NOMO-1 (cell line): ENCODE results near the gene ZDHHC24.

Experiments
- DNase-seq, 2 experiments: peaks; one replicate each; lab custom pipeline; 2025; ENCODE audit not compliant: unreplicated experiment in 2 of 2; lab: John Stamatoyannopoulos, UW

ZDHHC24 gene

DNA sequence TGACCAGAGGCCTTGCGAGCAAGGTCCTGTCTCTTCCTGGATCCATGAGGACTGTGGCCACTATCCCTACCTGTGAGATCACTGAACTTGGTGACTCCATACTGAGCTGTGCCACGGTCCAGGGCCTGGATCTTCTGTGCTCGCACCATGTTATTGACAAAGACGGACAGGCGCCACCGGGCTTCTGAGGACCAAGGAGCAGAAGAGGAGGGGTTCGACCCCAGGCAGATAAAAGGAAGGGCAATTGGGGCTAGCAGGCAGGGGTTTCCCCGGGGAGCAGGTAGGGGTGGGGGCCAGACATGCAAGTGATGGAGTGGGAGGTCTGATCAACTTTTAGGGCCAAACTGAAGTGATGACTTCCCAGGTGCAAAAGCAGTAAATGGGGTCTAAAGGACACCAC is 20.4 kb upstream of the ZDHHC24 start:
- DNase-seq = no peak

DNA sequence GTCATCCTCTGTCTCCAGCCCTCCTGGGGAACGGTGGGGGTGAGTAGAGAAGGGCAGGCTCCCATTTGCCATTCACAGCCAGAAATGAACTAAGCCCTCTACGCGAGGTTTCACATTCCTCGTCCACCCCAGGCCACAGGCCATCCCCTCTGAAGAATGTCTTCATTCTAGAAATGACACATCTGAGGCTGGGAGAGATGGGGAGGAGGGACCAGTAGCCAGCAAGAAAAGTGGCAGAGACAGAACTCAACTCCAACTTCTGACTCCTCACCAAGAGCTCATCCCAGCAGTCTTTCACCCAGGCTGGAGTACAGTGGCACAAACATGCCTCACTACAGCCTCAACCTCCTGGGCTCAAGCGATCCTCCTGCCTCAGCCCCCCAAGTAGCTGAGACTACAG is 19.1 kb upstream of the ZDHHC24 start:
- DNase-seq = no peak

DNA sequence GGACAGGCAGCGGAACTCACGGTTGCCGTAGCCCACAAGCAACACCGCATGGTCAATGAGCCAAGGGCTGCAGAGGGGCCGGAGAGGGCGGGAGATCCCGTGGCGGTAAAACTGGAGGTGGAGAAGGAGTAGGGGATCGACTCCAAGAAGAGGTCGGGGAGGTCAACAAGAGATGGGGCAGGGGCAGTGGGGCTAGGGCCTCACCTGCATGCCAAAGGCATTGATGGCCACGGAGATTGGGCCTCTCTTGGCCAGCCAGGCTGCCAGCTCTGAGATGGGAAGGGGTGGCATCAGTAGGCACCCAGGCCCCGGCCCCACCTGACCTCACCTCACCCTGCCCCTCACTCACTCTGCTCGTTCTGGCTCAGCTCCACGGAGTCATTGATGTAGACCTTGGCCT is 18.7 kb upstream of the ZDHHC24 start:
- no peak for DNase-seq

DNA sequence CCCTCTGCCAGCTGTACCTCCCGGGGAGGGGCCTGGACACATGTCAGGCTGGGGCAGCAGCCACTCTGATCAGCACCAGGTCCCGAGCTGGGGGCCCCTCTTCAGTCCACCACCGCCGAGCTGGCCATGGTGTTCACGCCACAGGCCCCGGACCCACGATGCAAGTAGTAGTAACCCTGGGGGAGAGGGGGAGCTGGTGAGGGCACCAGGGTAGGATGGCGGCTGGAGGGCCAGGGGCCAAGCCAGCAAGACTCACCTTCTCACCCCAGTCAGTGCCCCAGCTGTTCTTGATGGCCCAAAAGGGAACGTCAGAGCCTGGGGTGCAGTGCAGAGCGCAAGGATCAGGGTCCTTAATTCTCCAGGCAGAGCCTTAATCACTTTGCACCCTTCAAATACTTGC is 18.0 kb upstream of the ZDHHC24 start:
- DNase-seq = no peak

DNA sequence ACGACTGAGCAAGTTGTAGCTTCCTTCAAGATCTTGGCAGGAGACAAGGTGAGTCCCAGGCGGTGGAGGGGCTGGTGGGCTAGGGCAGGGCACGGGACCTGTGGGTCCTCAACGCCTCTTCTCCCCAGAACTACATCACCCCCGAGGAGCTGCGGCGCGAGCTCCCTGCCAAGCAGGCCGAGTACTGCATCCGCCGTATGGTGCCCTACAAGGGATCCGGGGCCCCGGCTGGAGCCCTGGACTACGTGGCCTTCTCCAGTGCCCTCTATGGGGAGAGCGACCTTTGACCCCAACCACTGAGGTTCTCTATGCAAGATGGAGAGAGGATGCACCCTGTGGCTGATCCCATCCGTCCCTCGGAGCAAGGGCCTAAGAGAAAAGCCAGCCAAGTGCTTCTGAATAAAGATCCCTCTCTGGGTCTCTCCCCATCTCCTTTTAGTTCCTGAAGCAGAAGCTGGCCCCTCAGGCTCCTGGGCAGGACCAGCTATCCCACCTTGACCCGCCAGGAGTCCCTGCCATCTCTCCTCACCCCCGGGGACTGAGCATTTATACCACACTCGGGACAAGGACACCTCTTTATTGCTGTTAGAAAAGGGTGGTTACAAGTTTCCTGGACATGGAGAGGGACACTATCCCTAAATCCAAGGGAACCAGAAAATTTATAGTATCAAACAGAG is 17.2 kb upstream of the ZDHHC24 start:
- DNase-seq = no peak

DNA sequence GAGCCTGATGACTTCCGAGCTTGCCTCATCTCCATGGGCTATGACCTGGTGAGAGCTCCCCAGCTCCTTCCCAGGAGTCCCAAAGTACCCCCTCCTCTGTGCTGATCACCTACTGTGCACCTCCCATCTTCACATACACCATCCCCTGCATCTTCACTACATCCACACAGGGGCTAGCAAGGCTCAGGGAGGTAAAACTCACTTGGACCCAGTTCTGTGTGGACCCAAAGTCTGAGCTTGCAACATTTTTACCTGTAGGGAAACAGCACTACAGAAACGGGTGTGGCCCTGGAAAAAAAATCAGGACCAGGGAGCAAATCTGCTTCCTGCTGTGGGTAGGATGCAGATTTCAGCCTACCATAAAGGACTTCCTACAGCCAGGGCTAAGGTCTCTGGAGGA is 16.4 kb upstream of the ZDHHC24 start:
- no peak for DNase-seq

DNA sequence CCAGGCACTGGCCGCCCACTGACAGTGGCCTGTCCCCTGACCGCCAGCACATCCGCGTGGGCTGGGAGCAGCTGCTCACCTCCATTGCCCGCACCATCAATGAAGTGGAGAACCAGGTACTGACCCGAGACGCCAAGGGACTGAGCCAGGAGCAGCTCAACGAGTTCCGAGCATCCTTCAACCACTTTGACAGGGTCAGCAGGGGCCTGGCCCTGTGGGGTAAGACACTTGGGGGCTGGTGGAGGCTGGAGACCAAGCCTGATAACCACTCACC is 16.1 kb upstream of the ZDHHC24 start:
- no peak for DNase-seq

DNA sequence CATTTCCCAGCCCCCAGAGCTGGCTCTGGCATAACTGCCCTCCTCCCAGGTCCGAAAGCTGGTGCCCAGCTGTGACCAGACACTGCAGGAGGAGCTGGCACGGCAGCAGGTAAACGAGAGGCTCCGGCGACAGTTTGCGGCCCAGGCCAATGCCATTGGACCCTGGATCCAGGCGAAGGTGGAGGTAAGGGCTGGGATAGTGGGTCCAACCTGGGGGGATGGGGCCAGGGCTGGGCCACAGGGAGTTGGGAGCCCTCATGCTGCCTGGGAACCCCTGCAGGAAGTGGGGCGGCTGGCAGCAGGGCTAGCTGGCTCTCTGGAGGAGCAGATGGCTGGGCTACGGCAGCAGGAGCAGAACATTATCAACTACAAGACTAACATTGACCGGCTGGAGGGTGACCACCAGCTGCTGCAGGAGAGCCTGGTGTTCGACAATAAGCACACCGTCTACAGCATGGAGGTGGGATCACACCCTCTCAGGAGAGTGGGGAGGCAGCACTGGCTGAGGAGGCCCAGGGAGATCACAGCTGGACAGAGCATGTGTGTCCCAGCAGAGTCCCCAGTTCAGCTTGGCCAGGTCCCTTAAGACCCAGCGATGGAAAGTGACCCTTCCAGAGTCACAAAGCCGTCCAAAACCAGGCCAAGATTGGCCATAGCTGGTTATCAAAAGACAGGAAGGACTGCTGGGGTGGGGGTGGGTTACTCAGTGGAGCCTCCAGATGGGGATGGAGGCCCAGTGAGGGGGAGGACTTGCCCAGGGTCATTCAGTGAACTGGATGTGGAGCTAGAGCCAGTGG is 15.5 kb upstream of the ZDHHC24 start:
- DNase-seq = no peak

DNA sequence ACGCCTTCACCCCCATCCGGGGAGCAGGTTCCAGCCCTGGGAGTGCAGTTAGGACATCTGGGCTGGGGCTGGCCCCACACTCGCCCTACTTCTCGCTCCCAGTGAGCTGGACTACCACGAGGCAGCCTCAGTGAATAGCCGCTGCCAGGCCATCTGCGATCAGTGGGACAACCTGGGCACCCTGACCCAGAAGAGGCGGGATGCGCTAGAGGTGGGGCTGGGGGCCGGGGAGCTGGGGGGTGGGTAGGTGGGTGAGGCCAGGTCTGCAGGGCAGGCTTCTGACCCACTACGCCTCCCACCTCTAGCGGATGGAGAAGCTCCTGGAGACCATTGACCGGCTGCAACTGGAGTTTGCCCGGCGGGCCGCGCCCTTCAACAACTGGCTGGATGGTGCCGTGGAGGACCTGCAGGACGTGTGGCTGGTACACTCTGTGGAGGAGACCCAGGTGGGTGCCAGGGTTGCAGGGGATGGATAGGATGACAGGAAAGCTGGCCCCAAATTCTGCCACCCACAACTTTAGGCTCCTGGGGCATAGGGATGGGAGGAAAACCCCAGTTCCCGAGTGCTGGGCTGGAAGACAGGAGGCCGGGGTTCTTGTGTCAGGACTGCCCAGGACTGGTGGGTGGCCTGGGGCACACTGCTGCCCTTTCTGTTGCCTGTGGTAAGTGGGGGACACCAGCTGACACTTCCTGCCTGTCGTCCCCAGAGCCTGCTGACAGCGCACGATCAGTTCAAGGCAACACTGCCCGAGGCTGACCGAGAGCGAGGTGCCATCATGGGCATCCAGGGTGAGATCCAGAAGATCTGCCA is 14.2 kb upstream of the ZDHHC24 start:
- DNase-seq = no peak

DNA sequence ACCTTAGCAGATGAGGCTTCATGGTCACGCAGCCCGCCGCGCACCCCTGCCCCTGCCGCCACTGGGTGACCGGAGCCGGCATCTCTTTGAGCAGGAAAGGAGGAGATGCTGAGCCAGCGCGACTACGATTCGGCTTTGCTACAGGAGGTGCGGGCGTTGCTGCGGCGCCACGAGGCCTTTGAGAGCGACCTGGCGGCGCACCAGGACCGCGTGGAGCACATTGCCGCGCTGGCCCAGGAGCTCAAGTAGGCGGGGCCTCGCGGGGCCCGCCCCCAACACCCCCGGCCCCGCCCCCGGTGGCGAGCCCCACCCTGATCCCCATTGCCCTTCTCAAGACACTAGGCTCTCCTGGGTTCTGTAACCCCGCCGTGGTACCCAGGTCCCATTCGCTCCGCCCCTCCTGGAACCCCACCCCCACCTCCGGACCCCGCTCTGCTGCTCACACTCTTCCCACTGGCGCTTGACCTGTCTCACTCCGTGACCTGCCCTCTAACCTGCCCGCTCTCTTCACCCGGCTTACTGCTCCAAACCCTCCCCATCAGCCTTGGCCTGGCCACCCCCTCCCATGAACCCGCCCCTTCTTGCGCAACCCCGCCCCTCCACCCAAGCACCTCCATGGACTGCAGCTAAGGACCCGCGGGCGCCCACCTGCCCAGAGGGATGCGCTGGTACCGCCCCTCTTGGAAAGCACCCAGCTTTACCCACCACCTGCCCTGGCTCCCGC is 13.5 kb upstream of the ZDHHC24 start:
- DNase-seq = no peak

DNA sequence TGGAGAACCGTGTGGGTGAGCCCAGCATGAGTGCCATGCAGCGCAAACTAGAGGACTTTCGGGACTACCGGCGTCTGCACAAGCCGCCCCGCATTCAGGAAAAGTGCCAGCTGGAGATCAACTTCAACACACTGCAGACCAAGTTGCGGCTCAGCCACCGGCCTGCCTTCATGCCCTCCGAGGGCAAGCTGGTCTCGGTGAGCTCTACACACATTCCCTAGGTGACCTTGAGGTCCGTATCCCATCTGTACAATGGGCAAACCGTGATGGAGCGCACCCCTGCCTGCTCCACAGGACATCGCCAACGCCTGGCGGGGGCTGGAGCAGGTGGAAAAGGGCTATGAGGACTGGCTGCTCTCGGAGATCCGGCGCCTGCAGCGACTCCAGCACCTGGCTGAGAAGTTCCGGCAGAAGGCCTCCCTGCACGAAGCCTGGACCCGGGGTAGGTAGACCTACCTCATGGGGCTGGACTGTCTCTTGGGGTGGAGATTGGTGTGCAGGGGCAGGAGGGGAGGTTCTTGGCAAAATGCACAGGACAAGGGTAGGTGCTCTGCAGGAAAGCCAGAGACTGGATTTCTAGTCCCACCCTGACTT is 12.0 kb upstream of the ZDHHC24 start:
- DNase-seq = no peak

DNA sequence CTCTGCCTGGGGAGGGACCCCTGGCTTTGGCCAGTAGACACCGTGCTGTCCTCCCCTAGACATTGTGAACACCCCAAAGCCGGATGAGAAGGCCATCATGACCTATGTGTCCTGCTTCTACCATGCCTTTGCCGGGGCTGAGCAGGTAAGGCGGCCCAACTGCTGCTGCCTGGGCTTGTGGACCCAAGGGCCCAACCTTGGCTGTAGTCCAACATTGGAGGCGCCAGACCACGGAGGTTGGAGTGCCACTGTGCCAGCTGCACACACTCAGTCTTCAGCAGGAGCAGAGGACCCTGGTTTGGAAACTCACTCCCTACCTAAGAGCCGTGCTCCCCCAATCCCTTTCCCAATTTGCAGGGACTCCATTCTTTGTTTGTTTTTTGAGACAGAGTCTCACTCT is 10.2 kb upstream of the ZDHHC24 start:
- no peak for DNase-seq

DNA sequence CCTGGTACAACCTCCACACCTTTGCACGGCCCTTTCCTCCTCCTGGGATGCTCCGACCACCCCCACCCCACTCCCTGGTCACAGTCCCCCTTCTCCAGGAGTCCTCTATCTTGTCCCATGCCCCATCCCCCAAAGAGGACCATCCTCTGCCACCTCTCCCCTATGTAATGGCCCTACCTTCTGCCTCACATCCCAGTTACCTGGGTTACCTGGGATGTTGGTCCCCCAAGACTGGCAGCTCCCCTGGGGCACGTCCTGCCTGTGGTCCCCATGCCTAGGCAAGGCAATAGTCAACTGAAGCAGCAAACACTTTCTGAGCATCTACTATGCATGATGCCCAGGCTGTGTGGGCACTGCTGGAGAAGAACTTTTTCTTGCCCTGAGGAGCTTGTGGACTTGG is 9.6 kb upstream of the ZDHHC24 start:
- DNase-seq = no peak

DNA sequence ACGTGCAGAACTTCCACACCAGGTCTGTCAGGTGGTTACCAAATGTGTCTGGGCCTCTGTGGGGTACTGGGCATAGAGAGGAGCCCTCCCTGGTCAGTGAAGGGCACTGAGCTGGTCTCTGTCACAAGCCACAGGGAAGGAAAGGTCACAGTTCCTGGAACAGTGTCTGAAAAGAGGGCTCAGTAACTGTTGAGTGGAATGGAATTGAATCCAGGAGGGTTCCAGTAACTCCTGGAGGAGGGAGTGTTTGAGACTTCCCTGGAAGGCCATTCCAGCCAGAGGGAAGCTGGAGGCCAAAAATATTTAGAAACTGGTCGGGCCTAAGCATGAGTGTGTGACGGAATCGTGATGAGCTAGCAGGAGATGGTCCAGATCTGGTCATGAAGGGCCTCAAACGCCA is 8.8 kb upstream of the ZDHHC24 start:
- DNase-seq = no peak

DNA sequence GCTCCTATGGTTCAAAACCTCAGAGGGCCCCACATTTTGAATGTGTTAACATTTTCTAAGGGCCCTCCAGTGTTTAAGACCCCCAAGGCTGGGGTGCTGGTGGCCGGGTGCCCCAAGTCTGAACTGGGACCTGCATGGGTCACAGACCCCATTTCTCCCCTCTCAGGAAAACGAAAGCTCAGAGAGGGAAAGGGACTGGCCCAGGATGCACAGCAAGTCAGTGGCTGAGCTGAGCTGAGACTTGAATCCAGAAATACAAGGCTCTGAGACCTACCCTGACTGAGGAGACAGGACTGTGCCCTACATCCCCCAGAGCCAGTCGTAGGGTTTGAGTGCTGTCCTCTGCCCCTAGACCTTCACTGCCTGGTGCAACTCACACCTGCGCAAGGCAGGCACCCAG is 5.0 kb upstream of the ZDHHC24 start:
- DNase-seq = no peak

DNA sequence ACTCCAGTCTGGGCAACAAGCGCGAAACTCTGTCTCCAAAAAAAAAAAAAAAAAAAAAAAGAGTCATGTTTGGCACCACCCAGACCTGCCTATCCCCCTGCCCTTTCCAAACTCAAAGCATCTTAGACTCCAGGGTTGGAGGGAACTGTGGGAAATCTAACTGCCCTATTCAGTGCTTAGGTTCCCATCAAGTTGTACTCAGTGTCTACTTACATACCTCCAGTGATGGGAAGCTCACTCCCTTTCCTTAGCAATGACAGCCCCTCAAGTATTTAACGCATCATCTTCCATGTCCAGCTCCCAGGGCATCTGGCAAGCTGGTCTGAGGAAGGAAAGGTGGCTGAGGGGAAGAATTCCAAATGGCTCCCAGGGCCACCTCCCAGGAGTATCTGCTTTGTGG is 3.8 kb upstream of the ZDHHC24 start:
- DNase-seq = no peak

DNA sequence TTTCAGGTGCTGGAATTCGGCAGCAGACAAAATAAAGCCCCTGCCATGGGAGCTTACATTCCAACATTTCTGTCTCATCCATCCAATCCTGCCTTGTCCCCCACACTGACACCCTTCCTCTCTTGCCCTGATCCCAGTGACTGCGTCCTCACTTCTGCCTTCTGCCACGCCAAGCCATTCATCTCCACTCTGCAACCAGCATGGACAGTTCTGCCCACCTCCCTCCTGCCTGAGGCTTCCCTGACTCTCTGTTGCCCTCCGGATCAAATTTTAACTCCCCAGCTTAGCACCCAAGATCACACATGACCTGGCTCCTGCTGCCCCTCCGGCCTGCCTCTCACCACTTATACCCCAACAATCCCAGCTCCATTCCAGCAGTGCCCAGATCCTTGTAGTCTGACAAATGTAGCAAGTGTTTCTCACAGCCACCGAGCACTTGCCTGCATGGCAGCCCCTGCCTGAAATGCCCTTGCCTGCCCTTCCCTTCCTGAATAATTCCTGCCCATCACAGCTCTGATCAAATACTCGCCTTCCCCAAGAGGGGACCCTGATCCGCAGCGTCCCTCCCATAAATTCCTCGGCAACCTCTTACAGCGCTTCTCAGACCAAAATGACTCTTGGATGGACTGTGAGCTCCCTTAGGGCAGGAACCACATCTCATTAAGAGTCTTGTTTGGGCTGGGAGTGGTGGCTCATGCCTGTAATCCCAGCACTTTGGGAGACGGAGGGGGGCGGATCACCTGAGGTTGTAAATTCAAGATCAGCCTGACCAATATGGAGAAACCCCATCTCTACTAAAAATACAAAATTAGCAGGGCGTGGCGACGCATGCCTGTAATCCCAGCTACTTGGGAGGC is 3.2 kb upstream of the ZDHHC24 start:
- DNase-seq = no peak

DNA sequence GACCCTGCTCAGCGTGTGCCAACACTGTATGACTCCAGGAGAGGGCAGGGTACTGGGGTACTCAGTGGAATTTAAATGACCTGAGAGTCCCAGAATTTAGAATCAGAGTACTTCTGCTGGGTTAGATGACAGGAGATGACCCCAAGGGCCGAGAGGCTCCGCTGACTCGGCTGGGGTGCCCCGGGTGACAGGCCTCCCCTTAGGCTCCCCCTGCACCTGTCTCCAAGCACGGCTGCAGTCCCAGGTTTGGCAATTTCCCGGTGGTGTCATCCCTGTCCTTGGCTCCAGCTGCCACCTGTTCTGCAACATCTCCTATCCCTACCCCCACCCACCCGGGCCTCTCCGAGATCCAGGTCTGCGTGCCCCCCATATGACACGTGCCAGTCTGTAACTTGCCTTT is 2.2 kb upstream of the ZDHHC24 start:
- no peak for DNase-seq

DNA sequence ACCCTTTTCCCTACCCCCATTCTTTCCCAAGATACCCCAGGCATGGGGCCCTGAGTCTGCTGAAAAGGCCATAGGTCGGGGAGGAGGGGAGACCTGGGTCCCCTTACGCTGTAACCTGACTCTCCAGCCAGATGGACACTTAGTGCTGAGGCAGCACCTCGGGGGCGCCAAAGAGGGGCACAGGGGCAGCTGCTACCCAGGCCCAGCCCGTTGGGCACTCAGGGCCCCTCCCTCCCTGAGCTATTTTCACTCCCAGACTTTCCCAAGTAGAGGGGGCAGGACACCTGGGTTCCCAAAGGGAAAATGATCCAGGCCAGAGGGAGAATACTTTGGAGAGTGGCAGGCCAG is 1.8 kb upstream of the ZDHHC24 start:
- DNase-seq = no peak

DNA sequence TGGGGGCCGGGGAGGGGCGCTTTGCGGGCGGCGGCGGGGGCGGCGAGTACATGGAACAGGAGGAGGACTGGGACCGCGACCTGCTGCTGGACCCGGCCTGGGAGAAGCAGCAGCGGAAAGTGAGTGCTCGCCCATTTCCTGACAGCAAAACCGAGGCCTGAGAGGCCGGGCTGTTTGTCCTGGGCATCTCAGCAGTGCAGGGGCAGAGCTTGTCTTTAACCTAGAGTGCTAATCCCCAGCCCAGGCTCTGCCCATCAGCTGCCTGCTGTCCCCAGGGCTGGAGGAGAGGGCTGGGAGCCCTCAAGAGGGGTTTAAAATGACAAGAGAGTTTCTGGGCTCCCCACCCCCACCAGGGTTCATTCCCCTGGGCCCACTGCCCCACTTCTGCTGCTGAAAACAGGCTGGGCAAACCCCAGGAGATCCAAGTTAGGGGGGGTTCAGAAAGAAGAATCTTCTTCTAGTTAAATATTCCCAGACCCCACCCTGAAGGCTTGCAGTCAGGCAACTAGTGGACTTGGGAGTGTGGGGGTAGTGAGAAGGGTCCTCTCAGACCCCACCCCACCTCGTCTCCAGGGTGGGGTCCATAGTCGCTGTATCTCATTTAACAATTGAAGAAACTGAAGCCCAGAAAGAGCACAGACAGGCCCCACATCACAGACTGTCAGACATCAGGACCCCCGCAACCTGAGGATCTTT is 1.3 kb upstream of the ZDHHC24 start:
- no peak for DNase-seq
